A549 (cell line): Measurements from ENCODE around the gene SMAD5. TPM values are rescaled to one million over a fixed set of nuclear protein-coding genes. Genes with fewer than 3 reads are reported as not detected.

ENCODE experiments used
- ATAC-seq, 2 experiments: fragments of 200-7000 bp in 1 of 2; fragments of >200 bp in 1 of 2; cut with Nextera tagmentation in 1 of 2; cut with Tn5 transposase in 1 of 2; 3 replicates each; pipeline versions ENCODE4 v1.8.0 to v1.9.1; 2018 to 2020; ENCODE audit warnings: mild to moderate bottlenecking in 1 of 2, moderate library complexity in 1 of 2
- CTCF ChIA-PET: fragments of 300-600 bp; sonication (Branson Sonifier 250); formaldehyde crosslinking; extraction: SDS; loops from one replicate; lab custom pipeline; 2021; ENCODE audit warnings: antibody characterized with exemption, inconsistent platforms; lab: Yijun Ruan, JAX
- POLR2A ChIA-PET: fragments of 350-600 bp; formaldehyde crosslinking; extraction: SDS; loops from one replicate; lab custom pipeline; 2021; ENCODE audit warnings: antibody characterized with exemption, inconsistent platforms; lab: Yijun Ruan, JAX
- DNase-seq, 2 experiments: peaks; one replicate each; pipeline versions ENCODE4 v3.0.0 to v3.0.0-alpha.2; 2011 to 2016; ENCODE audit warnings: low read depth in 1 of 2, low spot score in 1 of 2
- FAIRE-seq: peaks from 2 replicates; lab custom pipeline; 2011; peaks lifted over from hg19 to GRCh38; lab: Jason Lieb, UNC
- H3K27ac ChIP-seq, 2 experiments: fragments of >200 bp; sonication (Bioruptor Twin); formaldehyde crosslinking; 3 replicates each; pipeline ENCODE4 v1.5.1; 2016 to 2017
- H3K4me1 ChIP-seq: fragments of >200 bp; sonication (Bioruptor Twin); formaldehyde crosslinking; 3 replicates; pipeline ENCODE4 v1.6.1; 2016
- H3K4me2 ChIP-seq: fragments of >200 bp; sonication (Bioruptor Twin); formaldehyde crosslinking; 3 replicates; pipeline ENCODE4 v1.6.1; 2016
- H3K4me3 ChIP-seq: fragments of >200 bp; sonication (Bioruptor Twin); formaldehyde crosslinking; 3 replicates; pipeline ENCODE4 v1.5.1; 2016
- H3K9me3 ChIP-seq: fragments of >200 bp; sonication (Bioruptor Twin); formaldehyde crosslinking; 3 replicates; pipeline ENCODE4 v1.6.1; 2016
- BHLHE40 ChIP-seq: IDR thresholded peaks from 2 replicates; pipeline ENCODE4 v1.6.1; 2012; ENCODE audit warnings: low read depth, low read length, inconsistent platforms
- CBX2 ChIP-seq: fragments of 200-600 bp; sonication (generic); IDR thresholded peaks from 2 replicates; pipeline ENCODE4 v1.6.1; 2016; ENCODE audit warnings: low read depth, mild to moderate bottlenecking, borderline replicate concordance
- CEBPB ChIP-seq, 2 experiments: fragments of >200 bp in 1 of 2; sonication (Bioruptor Twin) in 1 of 2; formaldehyde crosslinking in 1 of 2; IDR thresholded peaks; 2 replicates each; pipeline ENCODE4 v1.6.1; 2012 to 2016
- CHD2 ChIP-seq: fragments of 150-350 bp; IDR thresholded peaks from 2 replicates; pipeline ENCODE4 v1.6.1; 2014; ENCODE audit warnings: low read length; ENCODE audit not compliant: partially characterized antibody
- CHD4 ChIP-seq: fragments of 200-600 bp; sonication (generic); IDR thresholded peaks from 2 replicates; pipeline ENCODE4 v1.6.1; 2016; ENCODE audit warnings: antibody characterized with exemption, mild to moderate bottlenecking, borderline replicate concordance
- EHF ChIP-seq: fragments of 250-450 bp; sonication (Bioruptor Pico); IDR thresholded peaks from 2 replicates; pipeline ENCODE4 v1.5.0; 2020; ENCODE audit warnings: mild to moderate bottlenecking
- EHMT2 ChIP-seq: fragments of 200-600 bp; sonication (generic); IDR thresholded peaks from 2 replicates; pipeline ENCODE4 v1.6.1; 2016; ENCODE audit warnings: antibody characterized with exemption, low read depth, mild to moderate bottlenecking, moderate library complexity
- ESRRA ChIP-seq: fragments of 150-350 bp; IDR thresholded peaks from 2 replicates; pipeline ENCODE4 v1.6.1; 2014; ENCODE audit warnings: mild to moderate bottlenecking, low read length, borderline replicate concordance
- FOSB ChIP-seq: fragments of 250-450 bp; sonication (Bioruptor Pico); IDR thresholded peaks from 2 replicates; pipeline ENCODE4 v1.5.0; 2020; ENCODE audit warnings: mild to moderate bottlenecking, moderate library complexity
- HDAC2 ChIP-seq: fragments of 200-600 bp; sonication (generic); IDR thresholded peaks from 2 replicates; pipeline ENCODE4 v1.6.1; 2016
- HEYL ChIP-seq: fragments of 250-450 bp; sonication (Bioruptor Pico); IDR thresholded peaks from 2 replicates; pipeline ENCODE4 v1.8.0; 2021; ENCODE audit warnings: mild to moderate bottlenecking, moderate library complexity
- HOXA7 ChIP-seq: fragments of 250-450 bp; sonication (Bioruptor Pico); IDR thresholded peaks from 2 replicates; pipeline ENCODE4 v1.5.0; 2020; ENCODE audit warnings: mild to moderate bottlenecking, moderate library complexity
- HOXB13 ChIP-seq: fragments of 250-450 bp; sonication (Bioruptor Pico); IDR thresholded peaks from 2 replicates; pipeline ENCODE4 v1.5.0; 2020; ENCODE audit warnings: low read depth, mild to moderate bottlenecking, moderate library complexity
- JUN ChIP-seq, 2 experiments: fragments of >200 bp; sonication (Bioruptor Twin); formaldehyde crosslinking; IDR thresholded peaks; 2 replicates in 1 of 2; 3 replicates in 1 of 2; pipeline ENCODE4 v1.6.1; 2016 to 2017
- KDM1A ChIP-seq: fragments of 200-600 bp; sonication (generic); IDR thresholded peaks from 2 replicates; pipeline ENCODE4 v1.6.1; 2016; ENCODE audit warnings: low read depth, mild to moderate bottlenecking
- KDM5A ChIP-seq: fragments of 200-600 bp; sonication (generic); IDR thresholded peaks from 2 replicates; pipeline ENCODE4 v1.6.1; 2016; ENCODE audit warnings: antibody characterized with exemption, mild to moderate bottlenecking
- MAFK ChIP-seq: fragments of 450-650 bp; IDR thresholded peaks from 2 replicates; pipeline ENCODE4 v1.6.1; 2014; ENCODE audit not compliant: partially characterized antibody
- MAZ ChIP-seq: fragments of 150-350 bp; IDR thresholded peaks from 2 replicates; pipeline ENCODE4 v1.6.1; 2014; ENCODE audit warnings: antibody characterized with exemption, low read depth, low read length, borderline replicate concordance
- NPAS2 ChIP-seq: fragments of 250-450 bp; sonication (Bioruptor Pico); IDR thresholded peaks from 2 replicates; pipeline ENCODE4 v1.8.0; 2022; ENCODE audit warnings: mild to moderate bottlenecking, moderate library complexity, borderline replicate concordance
- RCOR1 ChIP-seq: fragments of 150-350 bp; IDR thresholded peaks from 2 replicates; pipeline ENCODE4 v1.6.1; 2014; ENCODE audit warnings: antibody characterized with exemption, low read length, low read depth
- RFX5 ChIP-seq: fragments of 450-650 bp; IDR thresholded peaks from 2 replicates; pipeline ENCODE4 v1.7.1; 2014; ENCODE audit warnings: antibody characterized with exemption, mild to moderate bottlenecking, moderate library complexity
- SREBF2 ChIP-seq: fragments of 450-650 bp; IDR thresholded peaks from 2 replicates; pipeline ENCODE4 v1.6.1; 2014; ENCODE audit warnings: mild to moderate bottlenecking, moderate library complexity
- TFCP2L1 ChIP-seq: fragments of 250-450 bp; sonication (Bioruptor Pico); IDR thresholded peaks from 2 replicates; pipeline ENCODE4 v1.5.0; 2021; ENCODE audit warnings: mild to moderate bottlenecking
- TP53 ChIP-seq: fragments of 250-450 bp; sonication (Bioruptor Pico); IDR thresholded peaks from 2 replicates; pipeline ENCODE4 v1.5.0; 2021; ENCODE audit warnings: mild to moderate bottlenecking, moderate library complexity
- ZC3H11A ChIP-seq: fragments of 450-650 bp; IDR thresholded peaks from 2 replicates; pipeline ENCODE4 v1.6.1; 2014; ENCODE audit warnings: antibody characterized with exemption, mild to moderate bottlenecking
- ZFP36 ChIP-seq: fragments of 450-650 bp; IDR thresholded peaks from 2 replicates; pipeline ENCODE4 v1.6.1; 2014; ENCODE audit warnings: borderline replicate concordance; ENCODE audit not compliant: partially characterized antibody
- ZNF302 ChIP-seq: fragments of 250-450 bp; sonication (Bioruptor Pico); IDR thresholded peaks from 2 replicates; pipeline ENCODE4 v1.9.0; 2021; ENCODE audit warnings: inconsistent platforms, mild to moderate bottlenecking, moderate library complexity
- WGBS: methylation state at CpG from one replicate; pipeline ENCODE4 v1.1.6; 2017; ENCODE audit errors: missing lambda C conversion rate; 5-methylcytosine and 5-hydroxymethylcytosine counted together
- polyA plus RNA-seq, 4 experiments: library from polyadenylated mRNA; depleted of rRNA in 3 of 4; stranded (reverse); fragments of >200 nt; fragmentation: RNase III in 1 of 4; extraction: RNeasy Plus Mini Kit Qiagen cat#74134 plus additional on column Dnase treatment in 1 of 4; gene quantifications; 2 replicates in 3 of 4; 3 replicates in 1 of 4; pipeline ENCODE4 v1.2.3, GENCODE V29; 2011 to 2017
- TF ChIP-seq, protein P1 (sequence below): IDR thresholded peaks from 2 replicates; pipeline ENCODE4 v1.6.1; 2012
- TF ChIP-seq, protein P2 (sequence below): fragments of 450-650 bp; IDR thresholded peaks from 2 replicates; pipeline ENCODE4 v1.6.1; 2014; ENCODE audit warnings: antibody characterized with exemption
- TF ChIP-seq, protein P3 (sequence below): fragments of >200 bp; sonication (Bioruptor Twin); formaldehyde crosslinking; IDR thresholded peaks from 2 replicates; pipeline ENCODE4 v1.6.1; 2016

The SMAD5 gene
- polyA plus RNA-seq, 2 of the 4 experiments (the other 2 are of a cell fraction): 17.1 to 101 TPM

DNA sequence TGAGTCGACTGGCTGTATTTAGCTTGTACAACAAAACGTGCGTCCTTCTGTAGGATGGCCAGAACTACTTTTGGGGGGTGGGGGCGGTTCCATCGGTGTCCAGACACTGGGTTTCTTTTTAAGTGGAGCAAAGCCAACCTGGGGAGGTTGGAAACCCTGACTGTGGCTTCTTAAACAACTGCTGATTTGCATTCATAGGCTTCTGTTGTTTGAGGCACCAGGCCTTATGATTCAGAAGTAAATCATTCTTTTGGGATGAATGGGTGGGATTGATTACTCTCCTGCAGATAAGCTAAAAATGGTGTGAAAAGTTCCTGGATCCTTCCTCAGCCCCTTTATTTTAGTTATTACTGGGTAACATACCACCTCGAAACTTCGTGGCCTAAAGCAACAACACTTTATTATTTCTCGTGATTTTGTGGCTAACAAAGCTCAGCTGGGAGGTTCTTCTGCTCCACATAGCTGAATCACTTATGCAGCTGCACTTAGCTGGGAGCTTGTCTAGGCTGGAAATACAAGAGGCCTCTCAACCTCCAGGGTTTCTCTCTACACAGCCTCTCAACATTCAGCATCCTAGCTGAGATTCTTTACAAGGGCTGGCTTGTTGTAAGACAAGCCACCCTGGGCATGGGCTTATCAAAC lies 72.5 kb downstream of the SMAD5 start:
- WGBS: 91% methylated on average over 8 of the region's 8 CpGs
- no peak for FAIRE-seq
- ChIA-PET POLR2A (no interaction called here), CTCF (interaction anchor here (0.9 to 2.0 kb wide), 4 partner anchors 9 to 317 kb away, joined by 3 to 9 read pairs (median 4); partner anchors contain the start of gene SMAD5)
- no peaks in the 10 kb centered on the region for H3K9me3 ChIP-seq
- TF ChIP-seq, protein P1, sequence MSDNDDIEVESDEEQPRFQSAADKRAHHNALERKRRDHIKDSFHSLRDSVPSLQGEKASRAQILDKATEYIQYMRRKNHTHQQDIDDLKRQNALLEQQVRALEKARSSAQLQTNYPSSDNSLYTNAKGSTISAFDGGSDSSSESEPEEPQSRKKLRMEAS: no peak
- no peak for TF ChIP-seq HOXA7
- no peak for TF ChIP-seq KDM1A
- no peak for TF ChIP-seq CEBPB (IDR thresholded peaks at IDR 0.05)
- no peak for TF ChIP-seq RFX5
- TF ChIP-seq TFCP2L1: no peak
- TF ChIP-seq HEYL (CRISPR knock-in tag): no peak
- no peak for TF ChIP-seq EHMT2
- TF ChIP-seq CHD2: no peak
- no peak for TF ChIP-seq HDAC2
- TF ChIP-seq HOXB13: no peak
- no peak for TF ChIP-seq BHLHE40
- TF ChIP-seq ZC3H11A: no peak
- no peak for TF ChIP-seq CBX2
- TF ChIP-seq JUN (IDR thresholded peaks at IDR 0.05): no peak
- TF ChIP-seq RCOR1: no peak
- no peak for ATAC-seq
- H3K4me2 ChIP-seq: no peak overlapping the region
- no peaks in the 10 kb centered on the region for H3K4me1 ChIP-seq
- no peak overlapping the region for H3K27ac ChIP-seq
- no peak overlapping the region for H3K4me3 ChIP-seq
- DNase-seq: no peak

DNA sequence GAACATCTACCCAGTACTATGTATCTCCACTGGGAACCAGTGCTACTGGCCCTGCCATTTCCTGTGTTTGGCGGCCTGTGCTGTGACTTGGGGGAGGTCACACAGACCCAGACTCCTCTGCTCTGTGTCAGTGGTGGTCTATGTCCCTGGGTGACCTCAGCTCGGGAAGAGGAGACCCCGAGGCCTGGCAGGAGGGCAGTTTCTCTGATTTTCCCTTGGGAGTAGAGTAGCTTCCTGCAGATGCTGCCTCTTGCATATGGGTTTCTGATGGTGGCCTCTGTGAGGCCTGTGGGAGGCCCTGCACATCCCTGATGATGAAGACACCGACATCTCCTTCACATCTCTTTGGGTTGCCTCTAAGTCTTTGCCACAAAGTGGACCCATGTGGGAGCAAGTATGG lies 73.3 kb downstream of the SMAD5 start:
- WGBS: 64% methylated on average over 3 of the region's 4 CpGs
- ChIA-PET CTCF (interaction anchor here (0.9 to 2.0 kb wide), 3 partner anchors 8 to 318 kb away, joined by 3 to 9 read pairs (median 4); no protein-coding TSS in a partner anchor), POLR2A (no interaction called here)
- Histone ChIP-seq H3K27ac (no peak overlapping the region), H3K9me3 (no peaks in the 10 kb centered on the region), H3K4me2 (no peak overlapping the region), H3K4me1 (no peaks in the 10 kb centered on the region), H3K4me3 (no peak overlapping the region)
- FAIRE-seq: no peak
- TF ChIP-seq RCOR1: no peak
- TF ChIP-seq SREBF2: no peak
- TF ChIP-seq BHLHE40: no peak
- no peak for TF ChIP-seq KDM5A
- TF ChIP-seq KDM1A: no peak
- TF ChIP-seq, protein P2, sequence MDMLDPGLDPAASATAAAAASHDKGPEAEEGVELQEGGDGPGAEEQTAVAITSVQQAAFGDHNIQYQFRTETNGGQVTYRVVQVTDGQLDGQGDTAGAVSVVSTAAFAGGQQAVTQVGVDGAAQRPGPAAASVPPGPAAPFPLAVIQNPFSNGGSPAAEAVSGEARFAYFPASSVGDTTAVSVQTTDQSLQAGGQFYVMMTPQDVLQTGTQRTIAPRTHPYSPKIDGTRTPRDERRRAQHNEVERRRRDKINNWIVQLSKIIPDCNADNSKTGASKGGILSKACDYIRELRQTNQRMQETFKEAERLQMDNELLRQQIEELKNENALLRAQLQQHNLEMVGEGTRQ: no peak
- TF ChIP-seq CHD4: no peak
- no peak for TF ChIP-seq ZFP36
- no peak for ATAC-seq
- no peak for DNase-seq

DNA sequence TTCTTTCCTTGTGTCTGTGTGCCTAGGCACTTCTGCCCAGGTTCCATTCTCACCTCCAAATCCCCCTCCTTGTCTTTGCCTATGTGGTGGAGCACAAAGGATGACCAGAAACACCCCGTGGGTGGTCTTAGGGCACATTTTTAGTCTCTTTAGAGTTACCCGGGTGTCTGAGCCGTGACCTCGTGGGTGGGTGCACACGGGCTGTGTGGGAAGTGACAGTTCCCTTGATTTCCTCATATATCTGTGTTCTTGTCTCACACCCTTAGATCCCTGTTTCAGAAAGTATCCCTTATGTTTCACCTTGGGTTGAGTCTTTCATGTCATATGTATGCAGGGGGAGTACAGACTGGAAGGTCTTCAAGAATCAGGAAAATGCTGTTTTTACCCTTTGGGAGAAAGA lies 73.7 kb downstream of the SMAD5 start:
- H3K27ac ChIP-seq: no peak overlapping the region
- POLR2A ChIA-PET: no interaction called here
- FAIRE-seq: no peak
- no peaks in the 10 kb centered on the region for H3K4me1 ChIP-seq
- no peak overlapping the region for H3K4me3 ChIP-seq
- no peak for TF ChIP-seq TP53 (CRISPR knock-in tag)
- WGBS: 75% methylated on average over 5 of the region's 5 CpGs
- CTCF ChIA-PET: no interaction called here
- no peak for DNase-seq
- H3K9me3 ChIP-seq: no peaks in the 10 kb centered on the region
- no peak for ATAC-seq
- H3K4me2 ChIP-seq: no peak overlapping the region

DNA sequence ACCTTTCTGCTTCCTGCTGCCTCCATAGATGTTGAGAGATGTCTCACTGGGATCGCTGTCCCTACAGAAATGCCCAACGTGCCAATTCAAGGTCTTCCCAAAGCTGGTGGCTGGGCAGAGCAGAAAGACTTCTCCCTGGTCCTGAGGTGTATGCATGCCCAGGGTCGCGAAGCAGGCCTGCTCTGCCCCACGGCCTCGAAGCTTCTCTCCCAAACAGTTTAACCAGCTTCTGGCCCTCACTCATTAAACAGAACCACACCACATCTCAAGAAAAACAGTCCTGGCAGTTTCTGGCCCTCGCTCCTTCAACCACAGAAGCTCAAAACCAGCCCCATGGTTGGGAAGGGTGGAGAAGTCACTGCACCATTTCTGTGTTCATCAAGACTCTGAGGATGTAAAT lies 75.0 kb downstream of the SMAD5 start:
- TF ChIP-seq, protein P2: no peak
- no peak for TF ChIP-seq CHD4
- no peak for TF ChIP-seq ESRRA
- no peak for TF ChIP-seq KDM1A
- no peak for TF ChIP-seq EHF (CRISPR knock-in tag)
- no peak for TF ChIP-seq MAZ
- TF ChIP-seq HDAC2: no peak
- TF ChIP-seq FOSB (CRISPR knock-in tag): no peak
- TF ChIP-seq ZNF302 (CRISPR knock-in tag): no peak
- TF ChIP-seq NPAS2: no peak
- no peak for TF ChIP-seq MAFK
- TF ChIP-seq, protein P3, sequence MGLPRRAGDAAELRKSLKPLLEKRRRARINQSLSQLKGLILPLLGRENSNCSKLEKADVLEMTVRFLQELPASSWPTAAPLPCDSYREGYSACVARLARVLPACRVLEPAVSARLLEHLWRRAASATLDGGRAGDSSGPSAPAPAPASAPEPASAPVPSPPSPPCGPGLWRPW: no peak
- Histone ChIP-seq H3K4me3 (no peak overlapping the region), H3K4me1 (no peaks in the 10 kb centered on the region), H3K27ac (no peak overlapping the region), H3K4me2 (no peak overlapping the region), H3K9me3 (no peaks in the 10 kb centered on the region)
- CTCF ChIA-PET: interaction anchor here (0.6 to 1.4 kb wide), 3 partner anchors 28 to 126 kb away, joined by 3 read pairs; no protein-coding TSS in a partner anchor
- ATAC-seq (no peak), FAIRE-seq (no peak), DNase-seq (no peak)
- WGBS: 84% methylated on average over 7 of the region's 7 CpGs
- POLR2A ChIA-PET: no interaction called here
